ENCODE data around the gene TBL1X. TPM values are rescaled to one million over a fixed set of nuclear protein-coding genes. Genes with fewer than 3 reads are reported as not detected.
"Not testable (repeated sequence)": the region's sequence is repeated elsewhere in the genome, so short reads cannot be mapped to it uniquely, and the experiment has no call there.

The TBL1X gene
- total and polyA plus RNA-seq, 8 donors, result 2.4 to 16.6 (median 9.3) TPM

DNA sequence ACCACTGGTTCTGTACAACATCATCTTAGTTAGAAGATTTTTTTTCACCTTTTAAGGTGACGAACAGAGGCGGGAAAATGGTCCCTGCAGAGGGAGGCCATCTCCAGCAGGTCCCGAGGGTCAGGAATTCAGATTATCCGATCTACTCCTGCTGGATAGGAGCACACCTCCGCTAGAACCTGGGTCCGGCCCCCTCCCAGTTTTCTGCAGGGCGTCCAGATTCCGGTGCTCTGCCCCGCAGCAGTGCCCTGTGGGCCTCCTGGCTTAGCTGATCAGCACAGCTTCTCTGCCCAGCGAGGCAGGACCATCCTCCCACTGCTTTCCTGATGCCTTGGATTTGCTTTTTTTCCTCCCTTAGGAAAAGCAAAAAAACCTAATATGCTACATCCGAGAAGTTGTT, 2.3 kb downstream of the TBL1X start:
- peaks cover 0 to 4% (median 0%) of the 10 kb centered on the region in 4 donors for H3K27me3 ChIP-seq
- no peak overlapping the region for H3K4me3 ChIP-seq
- no peak overlapping the region for H3K27ac ChIP-seq
- WGBS, 2 donors, result 42 to 61% methylated on average over 11 of the region's 11 CpGs
- DNase-seq (no peak), FAIRE-seq (no peak), ATAC-seq (no peak)
- H3K36me3 ChIP-seq, result no peaks in the 10 kb centered on the region
- peaks cover 5 to 14% (median 5%) of the 10 kb centered on the region in 3 donors for H3K4me1 ChIP-seq
- TF ChIP-seq, protein P1, sequence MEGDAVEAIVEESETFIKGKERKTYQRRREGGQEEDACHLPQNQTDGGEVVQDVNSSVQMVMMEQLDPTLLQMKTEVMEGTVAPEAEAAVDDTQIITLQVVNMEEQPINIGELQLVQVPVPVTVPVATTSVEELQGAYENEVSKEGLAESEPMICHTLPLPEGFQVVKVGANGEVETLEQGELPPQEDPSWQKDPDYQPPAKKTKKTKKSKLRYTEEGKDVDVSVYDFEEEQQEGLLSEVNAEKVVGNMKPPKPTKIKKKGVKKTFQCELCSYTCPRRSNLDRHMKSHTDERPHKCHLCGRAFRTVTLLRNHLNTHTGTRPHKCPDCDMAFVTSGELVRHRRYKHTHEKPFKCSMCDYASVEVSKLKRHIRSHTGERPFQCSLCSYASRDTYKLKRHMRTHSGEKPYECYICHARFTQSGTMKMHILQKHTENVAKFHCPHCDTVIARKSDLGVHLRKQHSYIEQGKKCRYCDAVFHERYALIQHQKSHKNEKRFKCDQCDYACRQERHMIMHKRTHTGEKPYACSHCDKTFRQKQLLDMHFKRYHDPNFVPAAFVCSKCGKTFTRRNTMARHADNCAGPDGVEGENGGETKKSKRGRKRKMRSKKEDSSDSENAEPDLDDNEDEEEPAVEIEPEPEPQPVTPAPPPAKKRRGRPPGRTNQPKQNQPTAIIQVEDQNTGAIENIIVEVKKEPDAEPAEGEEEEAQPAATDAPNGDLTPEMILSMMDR (IDR thresholded peaks at IDR 0.05), result no peak
- no peaks in the 10 kb centered on the region for H3K9me3 ChIP-seq
- intact Hi-C loops (cut with DNase I), result no loop called here

DNA sequence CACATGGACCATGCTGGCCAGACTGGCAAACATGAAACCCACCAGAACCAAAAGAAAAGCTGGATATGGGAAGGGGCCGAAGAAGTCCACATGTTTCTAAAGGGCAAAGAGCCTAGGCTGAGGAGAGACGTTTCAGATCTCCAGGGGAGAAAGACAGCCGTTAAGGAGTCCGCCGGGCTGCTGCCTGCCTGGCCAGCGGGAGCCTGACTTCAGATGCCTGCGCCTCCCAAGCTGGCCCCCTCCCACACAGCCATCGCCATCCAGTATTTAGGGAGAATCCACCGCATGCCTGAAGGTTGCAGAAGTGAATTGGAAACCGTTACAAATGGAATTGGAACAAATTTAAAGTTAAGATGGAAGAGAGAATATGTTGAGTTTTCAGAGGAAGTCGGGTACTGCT, 2.9 kb downstream of the TBL1X start:
- DNase-seq (no peak), FAIRE-seq (no peak), ATAC-seq (no peak)
- H3K27ac ChIP-seq, result no peak overlapping the region
- no peaks in the 10 kb centered on the region for H3K9me3 ChIP-seq
- H3K27me3 ChIP-seq, result peaks cover 0 to 4% (median 0%) of the 10 kb centered on the region in 4 donors
- no peak overlapping the region for H3K4me3 ChIP-seq
- intact Hi-C loops (cut with DNase I), result no loop called here
- WGBS, 2 donors, result 42 to 46% methylated on average over 11 of the region's 11 CpGs
- TF ChIP-seq, protein P1 (IDR thresholded peaks at IDR 0.05), result no peak
- H3K4me1 ChIP-seq, result peaks cover 0 to 9% (median under 1%) of the 10 kb centered on the region in 3 donors
- H3K36me3 ChIP-seq, result no peaks in the 10 kb centered on the region

DNA sequence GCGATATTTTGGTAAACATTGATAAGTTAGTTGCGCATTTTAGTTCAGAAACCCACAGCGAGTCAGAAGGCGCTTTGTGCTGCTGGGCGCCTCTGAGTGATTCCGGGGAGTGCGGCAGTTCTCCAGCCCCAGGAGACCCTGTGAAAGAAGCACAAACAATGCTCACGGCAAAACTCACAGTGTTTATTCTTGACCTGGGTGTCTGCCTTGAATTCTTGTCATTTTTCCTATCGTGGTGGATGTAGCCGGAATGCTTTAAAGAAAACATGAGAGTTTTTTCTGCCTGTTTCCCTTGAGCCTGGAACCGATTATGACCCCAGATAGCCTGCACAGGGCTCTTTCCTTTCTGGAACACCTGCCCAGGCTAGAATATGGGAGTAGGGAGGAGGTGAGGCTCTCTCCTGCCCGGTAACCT, 6.7 kb downstream of the TBL1X start:
- ATAC-seq, result peak in 2 of 4 donors; percentile 48 to 51
- peaks cover 0 to 3% (median 2%) of the 10 kb centered on the region in 3 donors for H3K4me1 ChIP-seq
- H3K4me3 ChIP-seq, result no peak overlapping the region
- H3K27me3 ChIP-seq, result no peaks in the 10 kb centered on the region
- TF ChIP-seq, protein P1 (IDR thresholded peaks at IDR 0.05), result no peak
- intact Hi-C loops (cut with DNase I), result no loop called here
- no peak overlapping the region for H3K27ac ChIP-seq
- H3K36me3 ChIP-seq, result no peaks in the 10 kb centered on the region
- no peaks in the 10 kb centered on the region for H3K9me3 ChIP-seq
- FAIRE-seq, result no peak
- WGBS, 2 donors, result 20 to 36% methylated on average over 12 of the region's 12 CpGs
- no peak for DNase-seq

DNA sequence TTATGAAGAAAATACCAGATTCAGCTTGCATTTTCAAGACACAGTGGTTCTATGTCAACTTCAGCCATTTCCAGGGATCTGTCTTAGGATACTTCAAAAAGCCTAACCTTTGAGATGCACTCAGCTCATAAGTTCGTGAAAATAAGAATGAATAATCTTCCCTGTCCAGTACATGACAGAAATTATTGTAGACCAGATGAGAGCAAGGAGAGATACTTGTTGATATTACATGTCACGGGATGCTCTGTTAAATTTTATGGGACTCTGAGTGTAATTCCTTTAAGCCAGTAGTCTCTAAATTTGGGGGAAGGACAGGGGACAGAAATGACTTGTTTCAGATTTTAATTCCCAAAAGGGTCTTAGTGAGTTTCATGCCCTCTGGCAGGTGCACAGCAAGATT, 8.8 kb downstream of the TBL1X start:
- 66 to 91% methylated on average over 2 of the region's 2 CpGs for WGBS, 2 donors
- TF ChIP-seq, protein P1 (IDR thresholded peaks at IDR 0.05), result no peak
- H3K4me1 ChIP-seq, result peaks cover 5 to 15% (median 6%) of the 10 kb centered on the region in 3 donors
- no peaks in the 10 kb centered on the region for H3K27me3 ChIP-seq
- no peak overlapping the region for H3K4me3 ChIP-seq
- FAIRE-seq, result no peak
- no peak overlapping the region for H3K27ac ChIP-seq
- intact Hi-C loops (cut with DNase I), result no loop called here
- H3K36me3 ChIP-seq, result no peaks in the 10 kb centered on the region
- no peaks in the 10 kb centered on the region for H3K9me3 ChIP-seq
- ATAC-seq, result no peak
- DNase-seq, result no peak

DNA sequence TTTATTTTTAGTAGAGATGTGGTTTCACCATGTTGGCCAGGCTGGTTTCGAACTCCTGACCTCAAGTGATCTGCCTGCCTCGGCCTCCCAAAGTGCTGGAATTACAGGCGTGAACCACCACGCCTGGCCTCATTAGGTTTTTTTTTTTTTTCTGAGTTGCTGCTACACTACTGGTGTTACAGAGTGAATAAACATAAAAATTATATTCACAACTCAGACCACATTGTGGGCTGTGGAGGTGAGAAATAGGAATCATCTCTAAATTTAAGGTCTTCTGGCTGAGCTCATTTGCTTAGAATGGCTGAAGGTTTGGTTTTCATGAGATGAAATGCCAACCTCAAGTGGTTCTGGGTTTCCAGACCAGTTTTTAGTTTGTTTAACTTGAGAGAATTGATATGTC, 10.6 kb downstream of the TBL1X start:
- DNase-seq; H3K27ac ChIP-seq; ATAC-seq; H3K36me3 ChIP-seq; intact Hi-C loops (cut with DNase I); H3K27me3 ChIP-seq; H3K9me3 ChIP-seq; H3K4me3 ChIP-seq; FAIRE-seq: not testable (repeated sequence)
- H3K4me1 ChIP-seq, result peaks cover 5 to 15% (median 6%) of the 10 kb centered on the region in 3 donors
- 83 to 96% methylated on average over 4 of the region's 4 CpGs for WGBS, 2 donors

All from pancreas (tissue), 10 donors.